ENCODE measurements around the gene SERPINC1. TPM values are rescaled to one million over a fixed set of nuclear protein-coding genes. Genes with fewer than 3 reads are reported as not detected.

SERPINC1 gene
- total and polyA plus RNA-seq, 2 of the 13 experiments (the other 11 are each of a cell fraction or from before 2014, with no cell fraction given), result 142 to 205 TPM

DNA sequence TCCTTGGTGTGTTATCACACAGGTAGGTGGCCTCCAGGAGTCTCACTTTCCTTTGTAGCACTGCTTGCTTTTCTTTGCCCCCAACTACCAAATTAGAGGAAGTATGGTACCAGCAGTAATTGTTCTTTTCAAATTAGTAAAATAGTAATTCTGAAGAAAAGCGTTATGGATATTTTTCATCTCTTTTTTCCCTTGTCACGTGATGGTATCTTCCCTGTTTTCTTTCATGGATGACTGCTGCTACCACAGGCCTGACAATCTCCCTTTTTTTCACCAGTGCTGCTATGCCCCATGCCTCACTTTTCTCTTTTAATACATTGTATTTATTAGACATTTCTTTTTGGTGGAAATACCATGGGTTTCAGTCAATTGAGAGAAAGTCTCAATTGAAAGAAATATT lies 45.6 kb downstream of the SERPINC1 start:
- intact Hi-C loops (cut with micrococcal nuclease; ENCODE audit: unreplicated experiment), result no loop called here
- Histone ChIP-seq H3K9me3 (ENCODE audit: low read length) (no peaks in the 10 kb centered on the region), H3K27me3 (ENCODE audit: control insufficient read depth in 1 of 2, insufficient read depth in 2 of 2, low read length in 2 of 2) (no peaks in the 10 kb centered on the region; a peak in 1 of 5 replicates), H3K79me2 (ENCODE audit: insufficient read depth, low read length) (peaks cover 16% of the 10 kb centered on the region), H3K4me2 (ENCODE audit: low read depth, low read length) (no peak overlapping the region), H3K4me1 (ENCODE audit: insufficient read depth, low read length) (peaks cover 22% of the 10 kb centered on the region), H3K9ac (ENCODE audit: insufficient read depth, low read depth, low read length) (no peak overlapping the region), H2AFZ (ENCODE audit: low read length) (no peak overlapping the region), H3K27ac (ENCODE audit: extremely low read length, insufficient read depth, low read length) (no peak overlapping the region), H4K20me1 (ENCODE audit: insufficient read depth, low read length) (peaks cover 4% of the 10 kb centered on the region), H3K4me3 (replicated peaks in 1 of 3; ENCODE audit: insufficient read depth in 1 of 3, low read depth in 2 of 3, low read length in 3 of 3) (no peak overlapping the region), H3K36me3 (replicated peaks in 1 of 2; ENCODE audit: control insufficient read depth in 1 of 2, insufficient read depth in 2 of 2, low read length in 2 of 2) (peaks cover 0 to 27% of the 10 kb centered on the region in 2 experiments; a peak in 4 of 5 replicates)
- ATAC-seq, result no peak
- no peak for FAIRE-seq
- BruUV-seq (replicated peaks), result no TSS peak
- no peak for DNase-seq (ENCODE audit: low spot score)
- POLR2A ChIA-PET, result no interaction called here
- 93% methylated on average over 2 of the region's 2 CpGs for WGBS (ENCODE audit: low lambda C conversion rate)
- in situ Hi-C loops (cut with HindIII; ENCODE audit: extremely low pct_ligation_motif_present, low pct_unique_long_range_greater_than_20kb), result no loop called here
- TF ChIP-seq HOXA7 (CRISPR knock-in tag; IDR thresholded peaks at IDR 0.05), result no peak
- TF ChIP-seq ZNF781 (CRISPR knock-in tag; IDR thresholded peaks at IDR 0.05; ENCODE audit: borderline replicate concordance, not compliant biosample characterization), result no peak
- TF ChIP-seq, protein P1, sequence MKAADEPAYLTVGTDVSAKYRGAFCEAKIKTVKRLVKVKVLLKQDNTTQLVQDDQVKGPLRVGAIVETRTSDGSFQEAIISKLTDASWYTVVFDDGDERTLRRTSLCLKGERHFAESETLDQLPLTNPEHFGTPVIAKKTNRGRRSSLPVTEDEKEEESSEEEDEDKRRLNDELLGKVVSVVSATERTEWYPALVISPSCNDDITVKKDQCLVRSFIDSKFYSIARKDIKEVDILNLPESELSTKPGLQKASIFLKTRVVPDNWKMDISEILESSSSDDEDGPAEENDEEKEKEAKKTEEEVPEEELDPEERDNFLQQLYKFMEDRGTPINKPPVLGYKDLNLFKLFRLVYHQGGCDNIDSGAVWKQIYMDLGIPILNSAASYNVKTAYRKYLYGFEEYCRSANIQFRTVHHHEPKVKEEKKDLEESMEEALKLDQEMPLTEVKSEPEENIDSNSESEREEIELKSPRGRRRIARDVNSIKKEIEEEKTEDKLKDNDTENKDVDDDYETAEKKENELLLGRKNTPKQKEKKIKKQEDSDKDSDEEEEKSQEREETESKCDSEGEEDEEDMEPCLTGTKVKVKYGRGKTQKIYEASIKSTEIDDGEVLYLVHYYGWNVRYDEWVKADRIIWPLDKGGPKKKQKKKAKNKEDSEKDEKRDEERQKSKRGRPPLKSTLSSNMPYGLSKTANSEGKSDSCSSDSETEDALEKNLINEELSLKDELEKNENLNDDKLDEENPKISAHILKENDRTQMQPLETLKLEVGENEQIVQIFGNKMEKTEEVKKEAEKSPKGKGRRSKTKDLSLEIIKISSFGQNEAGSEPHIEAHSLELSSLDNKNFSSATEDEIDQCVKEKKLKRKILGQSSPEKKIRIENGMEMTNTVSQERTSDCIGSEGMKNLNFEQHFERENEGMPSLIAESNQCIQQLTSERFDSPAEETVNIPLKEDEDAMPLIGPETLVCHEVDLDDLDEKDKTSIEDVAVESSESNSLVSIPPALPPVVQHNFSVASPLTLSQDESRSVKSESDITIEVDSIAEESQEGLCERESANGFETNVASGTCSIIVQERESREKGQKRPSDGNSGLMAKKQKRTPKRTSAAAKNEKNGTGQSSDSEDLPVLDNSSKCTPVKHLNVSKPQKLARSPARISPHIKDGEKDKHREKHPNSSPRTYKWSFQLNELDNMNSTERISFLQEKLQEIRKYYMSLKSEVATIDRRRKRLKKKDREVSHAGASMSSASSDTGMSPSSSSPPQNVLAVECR (CRISPR knock-in tag; IDR thresholded peaks at IDR 0.05; ENCODE audit: borderline replicate concordance), result no peak
- CTCF ChIA-PET (ENCODE audit: low intra/inter-chr PET ratio, low total read pairs), result no interaction called here

DNA sequence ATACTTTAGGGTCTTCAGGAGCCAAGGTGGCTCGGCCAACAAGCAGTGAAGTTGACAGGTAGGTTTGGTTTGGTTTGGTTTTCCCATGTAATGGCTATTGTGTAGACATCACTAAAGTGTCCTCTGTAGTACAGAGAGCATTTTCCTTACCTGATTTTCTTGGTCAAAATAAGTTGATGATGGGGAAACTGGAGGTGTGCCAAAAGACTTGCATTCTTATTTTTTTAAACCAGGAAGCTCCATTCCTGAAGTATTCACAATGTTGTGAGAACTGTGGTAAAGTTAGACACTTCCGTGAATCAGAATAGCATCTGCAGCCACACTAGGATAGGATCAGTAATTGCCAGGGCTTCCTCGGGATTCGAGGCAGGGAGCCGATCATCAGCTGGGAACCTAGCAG lies 46.0 kb downstream of the SERPINC1 start:
- peaks cover 8% of the 10 kb centered on the region for H4K20me1 ChIP-seq (ENCODE audit: insufficient read depth, low read length)
- no peak overlapping the region for H3K4me2 ChIP-seq (ENCODE audit: low read depth, low read length)
- DNase-seq (ENCODE audit: low spot score) (no peak), ATAC-seq (no peak), FAIRE-seq (no peak)
- no peak overlapping the region for H3K27ac ChIP-seq (ENCODE audit: extremely low read length, insufficient read depth, low read length)
- 99% methylated on average over 5 of the region's 5 CpGs for WGBS (ENCODE audit: low lambda C conversion rate)
- ChIA-PET POLR2A (no interaction called here), CTCF (ENCODE audit: low intra/inter-chr PET ratio, low total read pairs) (no interaction called here)
- no peaks in the 10 kb centered on the region for H3K9me3 ChIP-seq (ENCODE audit: low read length)
- BruUV-seq (replicated peaks), result no TSS peak
- H3K36me3 ChIP-seq (replicated peaks in 1 of 2; ENCODE audit: control insufficient read depth in 1 of 2, insufficient read depth in 2 of 2, low read length in 2 of 2), result peaks cover 0 to 30% of the 10 kb centered on the region in 2 experiments; a peak in 4 of 5 replicates
- TF ChIP-seq KAT8 (CRISPR knock-in tag; IDR thresholded peaks at IDR 0.05), result no peak
- TF ChIP-seq, protein P2, sequence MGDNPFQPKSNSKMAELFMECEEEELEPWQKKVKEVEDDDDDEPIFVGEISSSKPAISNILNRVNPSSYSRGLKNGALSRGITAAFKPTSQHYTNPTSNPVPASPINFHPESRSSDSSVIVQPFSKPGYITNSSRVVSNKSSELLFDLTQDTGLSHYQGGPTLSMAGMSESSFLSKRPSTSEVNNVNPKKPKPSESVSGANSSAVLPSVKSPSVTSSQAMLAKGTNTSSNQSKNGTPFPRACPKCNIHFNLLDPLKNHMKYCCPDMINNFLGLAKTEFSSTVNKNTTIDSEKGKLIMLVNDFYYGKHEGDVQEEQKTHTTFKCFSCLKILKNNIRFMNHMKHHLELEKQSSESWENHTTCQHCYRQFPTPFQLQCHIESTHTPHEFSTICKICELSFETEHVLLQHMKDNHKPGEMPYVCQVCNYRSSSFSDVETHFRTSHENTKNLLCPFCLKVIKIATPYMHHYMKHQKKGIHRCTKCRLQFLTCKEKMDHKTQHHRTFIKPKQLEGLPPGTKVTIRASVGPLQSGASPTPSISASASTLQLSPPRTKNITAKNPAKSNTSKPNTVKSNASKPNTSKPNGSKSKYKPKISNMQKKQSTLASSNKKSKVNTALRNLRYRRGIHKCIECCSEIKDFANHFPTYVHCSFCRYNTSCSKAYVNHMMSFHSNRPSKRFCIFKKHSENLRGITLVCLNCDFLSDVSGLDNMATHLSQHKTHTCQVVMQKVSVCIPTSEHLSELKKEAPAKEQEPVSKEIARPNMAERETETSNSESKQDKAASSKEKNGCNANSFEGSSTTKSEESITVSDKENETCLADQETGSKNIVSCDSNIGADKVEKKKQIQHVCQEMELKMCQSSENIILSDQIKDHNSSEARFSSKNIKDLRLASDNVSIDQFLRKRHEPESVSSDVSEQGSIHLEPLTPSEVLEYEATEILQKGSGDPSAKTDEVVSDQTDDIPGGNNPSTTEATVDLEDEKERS (CRISPR knock-in tag; IDR thresholded peaks at IDR 0.05), result no peak
- TF ChIP-seq HNRNPUL1 (IDR thresholded peaks at IDR 0.05; ENCODE audit: low read depth, low read length), result no peak
- no peak for TF ChIP-seq SKI (IDR thresholded peaks at IDR 0.05; ENCODE audit: partially characterized antibody)
- TF ChIP-seq TMF1 (CRISPR knock-in tag; IDR thresholded peaks at IDR 0.05; ENCODE audit: low read depth), result no peak
- no peak for TF ChIP-seq HOXA7 (CRISPR knock-in tag; IDR thresholded peaks at IDR 0.05)
- TF ChIP-seq, protein P3, sequence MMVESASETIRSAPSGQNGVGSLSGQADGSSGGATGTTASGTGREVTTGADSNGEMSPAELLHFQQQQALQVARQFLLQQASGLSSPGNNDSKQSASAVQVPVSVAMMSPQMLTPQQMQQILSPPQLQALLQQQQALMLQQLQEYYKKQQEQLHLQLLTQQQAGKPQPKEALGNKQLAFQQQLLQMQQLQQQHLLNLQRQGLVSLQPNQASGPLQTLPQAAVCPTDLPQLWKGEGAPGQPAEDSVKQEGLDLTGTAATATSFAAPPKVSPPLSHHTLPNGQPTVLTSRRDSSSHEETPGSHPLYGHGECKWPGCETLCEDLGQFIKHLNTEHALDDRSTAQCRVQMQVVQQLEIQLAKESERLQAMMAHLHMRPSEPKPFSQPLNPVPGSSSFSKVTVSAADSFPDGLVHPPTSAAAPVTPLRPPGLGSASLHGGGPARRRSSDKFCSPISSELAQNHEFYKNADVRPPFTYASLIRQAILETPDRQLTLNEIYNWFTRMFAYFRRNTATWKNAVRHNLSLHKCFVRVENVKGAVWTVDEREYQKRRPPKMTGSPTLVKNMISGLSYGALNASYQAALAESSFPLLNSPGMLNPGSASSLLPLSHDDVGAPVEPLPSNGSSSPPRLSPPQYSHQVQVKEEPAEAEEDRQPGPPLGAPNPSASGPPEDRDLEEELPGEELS (CRISPR knock-in tag; IDR thresholded peaks at IDR 0.05), result no peak
- peaks cover 26% of the 10 kb centered on the region for H3K4me1 ChIP-seq (ENCODE audit: insufficient read depth, low read length)
- no peaks in the 10 kb centered on the region; a peak in 1 of 5 replicates for H3K27me3 ChIP-seq (ENCODE audit: control insufficient read depth in 1 of 2, insufficient read depth in 2 of 2, low read length in 2 of 2)
- intact Hi-C loops (cut with micrococcal nuclease; ENCODE audit: unreplicated experiment) (no loop called here), in situ Hi-C loops (cut with HindIII; ENCODE audit: extremely low pct_ligation_motif_present, low pct_unique_long_range_greater_than_20kb) (no loop called here)
- peaks cover 20% of the 10 kb centered on the region for H3K79me2 ChIP-seq (ENCODE audit: insufficient read depth, low read length)
- no peak overlapping the region for H3K9ac ChIP-seq (ENCODE audit: insufficient read depth, low read depth, low read length)
- no peak overlapping the region for H3K4me3 ChIP-seq (replicated peaks in 1 of 3; ENCODE audit: insufficient read depth in 1 of 3, low read depth in 2 of 3, low read length in 3 of 3)
- H2AFZ ChIP-seq (ENCODE audit: low read length), result no peak overlapping the region

Measured in HepG2 (cell line).